Epithelial cell of esophagus (primary cell): ENCODE data around the gene SRPX2.

Experiments used
- DNase-seq: peaks from one replicate; pipeline ENCODE4 v3.0.0; 2010; ENCODE audit warnings: low read depth
- H3K4me3 ChIP-seq: 2 replicates; pipeline ENCODE4 v1.5.1; 2011; ENCODE audit warnings: mild to moderate bottlenecking, low read length, control low read depth
- CTCF ChIP-seq: IDR thresholded peaks from 2 replicates; pipeline ENCODE4 v1.5.1; 2011; ENCODE audit warnings: low read depth, mild to moderate bottlenecking, low read length, control low read depth, inconsistent platforms; ENCODE audit not compliant: insufficient read depth; ENCODE audit errors: missing control alignments

The SRPX2 gene

GRCh38 chrX:100662170-100662569 is 18.2 kb downstream of the SRPX2 start:
- no peak for DNase-seq
- no peak for TF ChIP-seq CTCF
- H3K4me3 ChIP-seq, result no peak overlapping the region

- TF ChIP-seq CTCF, result no peak
- H3K4me3 ChIP-seq, result no peak overlapping the region
These were observed 18.8 kb downstream of the SRPX2 start for GRCh38 chrX:100662796-100663195.

GRCh38 chrX:100663642-100664041 is 19.6 kb downstream of the SRPX2 start:
- H3K4me3 ChIP-seq, result no peak overlapping the region
- peak; percentile 61 for DNase-seq
- TF ChIP-seq CTCF, result no peak

More at GRCh38 chrX:100662796-100663195, 18.8 kb downstream of the SRPX2 start:
- DNase-seq, result peak; percentile 61

GRCh38 chrX:100672966-100673365 is 29.0 kb downstream of the SRPX2 start:
- H3K4me3 ChIP-seq, result no peak overlapping the region
- TF ChIP-seq CTCF, result no peak
- DNase-seq, result peak; percentile 27

- no peak overlapping the region for H3K4me3 ChIP-seq
- no peak for TF ChIP-seq CTCF
- DNase-seq, result peak; percentile 22
These were observed 29.5 kb downstream of the SRPX2 start for GRCh38 chrX:100673397-100673953.

- no peak for DNase-seq
- no peak for TF ChIP-seq CTCF
- no peak overlapping the region for H3K4me3 ChIP-seq
These were observed 30.7 kb downstream of the SRPX2 start for GRCh38 chrX:100674705-100675104.

GRCh38 chrX:100677611-100678181 is 33.7 kb downstream of the SRPX2 start:
- no peak for TF ChIP-seq CTCF
- H3K4me3 ChIP-seq, result no peak overlapping the region
- DNase-seq, result peak; percentile 12
